ENCODE data around the gene PIGM. TPM values are rescaled to one million over a fixed set of nuclear protein-coding genes. Genes with fewer than 3 reads are reported as not detected.

The PIGM gene
- total RNA-seq, 2 experiments from 2014 or later = 3.9 to 4.0 TPM

GRCh38 chr1:160009801-160010200 is 22.0 kb downstream of the PIGM start:
- no peaks in the 10 kb centered on the region for H3K4me1 Mint-ChIP-seq (ENCODE audit: low read depth)
- no peak overlapping the region for H3K27ac Mint-ChIP-seq
- no peaks in the 10 kb centered on the region for H3K36me3 Mint-ChIP-seq (ENCODE audit: low read depth)
- DNase-seq (no peak), ATAC-seq (no peak)
- intact Hi-C loops (cut with micrococcal nuclease) = loop anchor here (5.0 kb wide), 1 partner anchor 212 kb away; no protein-coding TSS in a partner anchor
- TF ChIP-seq CTCF (IDR thresholded peaks at IDR 0.05) = no peak
- ChIA-PET CTCF (interaction anchor here (5.0 to 14.6 kb wide), 6 partner anchors 9 to 118 kb away, joined by 41 to 374 read pairs (median 132); partner anchors contain the start of genes SLAMF9 and TAGLN2), POLR2A (no interaction called here)
- H3K4me3 Mint-ChIP-seq = no peak overlapping the region
- no peaks in the 10 kb centered on the region for H3K9me3 Mint-ChIP-seq
- H3K27me3 Mint-ChIP-seq = peaks cover 6% of the 10 kb centered on the region

DNA sequence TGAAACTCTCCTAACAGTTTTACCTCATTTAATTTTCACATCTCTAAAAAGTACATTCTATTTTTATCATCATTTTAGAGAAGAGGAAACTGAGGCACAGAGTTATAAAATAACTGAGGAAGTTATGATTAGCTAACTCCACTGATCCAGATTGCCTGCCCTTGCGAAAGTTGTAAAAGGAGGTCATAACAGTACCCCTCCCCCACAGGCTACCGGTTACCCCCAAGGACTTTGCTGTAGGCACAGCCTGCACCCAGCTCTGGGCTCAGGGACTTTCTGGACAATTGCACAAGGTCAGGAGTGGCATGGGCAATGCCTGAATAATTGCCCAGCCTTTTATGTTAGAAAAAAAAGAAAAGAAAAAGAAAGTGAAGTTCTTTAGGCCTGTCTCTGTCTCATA is 22.7 kb downstream of the PIGM start:
- no peak for TF ChIP-seq CTCF (IDR thresholded peaks at IDR 0.05)
- no peak for DNase-seq
- CTCF ChIA-PET = interaction anchor here (4.6 to 14.6 kb wide), 7 partner anchors 10 to 117 kb away, joined by 41 to 374 read pairs (median 123); partner anchors contain the start of genes KCNJ9, SLAMF9 and TAGLN2
- intact Hi-C loops (cut with micrococcal nuclease) = loop anchor here (5.0 kb wide), 1 partner anchor 212 kb away; no protein-coding TSS in a partner anchor
- Mint-ChIP-seq H3K27ac (no peak overlapping the region), H3K36me3 (ENCODE audit: low read depth) (no peaks in the 10 kb centered on the region), H3K4me1 (ENCODE audit: low read depth) (no peaks in the 10 kb centered on the region), H3K27me3 (peaks cover 6% of the 10 kb centered on the region), H3K9me3 (no peaks in the 10 kb centered on the region), H3K4me3 (no peak overlapping the region)
- ATAC-seq = no peak
- POLR2A ChIA-PET = no interaction called here

DNA sequence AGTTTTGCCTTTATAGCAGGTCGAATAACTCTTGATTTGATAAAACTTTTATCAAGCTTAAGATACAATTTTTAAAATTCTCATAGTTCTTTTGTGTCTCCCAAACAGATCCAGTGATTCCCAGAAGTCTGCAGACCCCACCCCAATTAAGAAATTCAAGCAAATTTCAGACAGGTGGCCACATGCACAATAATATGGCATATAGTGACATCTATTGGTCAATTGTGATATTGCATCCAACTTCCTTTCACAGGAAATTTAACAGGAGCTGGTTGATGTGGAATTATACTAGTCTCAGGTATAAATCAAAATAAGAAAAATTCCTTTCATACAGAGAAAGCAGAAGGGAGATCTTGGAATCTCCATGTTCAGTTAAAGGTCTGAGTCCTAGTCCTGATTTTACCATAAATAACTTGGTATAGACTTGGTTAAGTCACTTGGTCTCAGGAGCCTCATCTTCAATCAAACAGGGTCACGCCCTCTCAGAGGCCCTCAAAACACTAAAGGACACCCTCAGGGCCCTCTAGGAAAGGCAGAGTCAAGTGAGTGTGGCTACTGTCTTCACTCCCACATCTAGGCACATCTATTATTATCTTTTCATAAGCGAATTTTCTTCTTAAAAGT is 24.1 kb downstream of the PIGM start:
- DNase-seq = no peak
- no peaks in the 10 kb centered on the region for H3K36me3 Mint-ChIP-seq (ENCODE audit: low read depth)
- POLR2A ChIA-PET = interaction anchor here (1.2 to 1.7 kb wide), 2 partner anchors 23 to 75 kb away, joined by 3 to 5 read pairs; no protein-coding TSS in a partner anchor
- intact Hi-C loops (cut with micrococcal nuclease) = loop anchor here (2.0 to 5.0 kb wide), 2 partner anchors 71 to 210 kb away; no protein-coding TSS in a partner anchor
- H3K27me3 Mint-ChIP-seq = peaks cover 2% of the 10 kb centered on the region
- H3K9me3 Mint-ChIP-seq = no peaks in the 10 kb centered on the region
- no peak overlapping the region for H3K4me3 Mint-ChIP-seq
- CTCF ChIA-PET = interaction anchor here (0.6 to 14.6 kb wide), 57 partner anchors 9 to 876 kb away, joined by 3 to 374 read pairs (median 7); partner anchors contain the start of genes FCRL6, IGSF9, KCNJ9 and PIGM
- no peaks in the 10 kb centered on the region for H3K4me1 Mint-ChIP-seq (ENCODE audit: low read depth)
- H3K27ac Mint-ChIP-seq = no peak overlapping the region
- no peak for ATAC-seq
- peak; percentile 93 for TF ChIP-seq CTCF (IDR thresholded peaks at IDR 0.05)

DNA sequence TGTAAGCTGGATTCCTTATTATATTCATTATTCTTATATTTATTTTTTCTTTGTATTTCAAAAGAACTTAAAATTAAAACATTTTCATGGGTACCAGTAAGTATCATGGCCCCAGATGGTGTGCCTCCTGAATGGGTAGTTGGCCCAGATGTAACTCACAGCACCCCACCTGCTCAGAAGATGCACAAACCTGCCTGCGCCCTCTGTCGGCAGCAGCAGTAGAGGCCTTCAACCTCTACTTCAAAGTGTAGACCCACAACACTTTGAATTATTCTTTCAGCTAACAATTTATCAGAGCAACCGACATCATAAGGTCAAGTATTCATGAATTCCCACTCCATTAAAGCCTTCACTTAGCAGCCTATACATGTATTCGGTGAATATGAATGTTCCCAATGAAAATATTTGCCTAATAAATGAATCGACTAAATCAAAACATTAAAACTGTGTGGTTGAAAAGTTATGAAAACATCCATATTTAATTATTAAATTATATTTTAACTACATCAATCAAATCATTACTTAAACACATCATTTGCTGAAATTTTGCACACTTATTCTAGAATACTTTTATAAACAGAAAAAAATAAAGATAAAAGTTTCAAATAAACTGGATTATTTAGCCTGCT is 25.4 kb downstream of the PIGM start:
- POLR2A ChIA-PET = interaction anchor here (0.6 to 1.7 kb wide), 2 partner anchors 24 to 70 kb away, joined by 3 to 5 read pairs; no protein-coding TSS in a partner anchor
- H3K4me3 Mint-ChIP-seq = no peak overlapping the region
- peak; percentile 94 for ATAC-seq

More for the DNA sequence above, 25.4 kb downstream of the PIGM start:
- DNase-seq = peak; percentile 87
- peak; percentile 85 for TF ChIP-seq CTCF (IDR thresholded peaks at IDR 0.05)
- Mint-ChIP-seq H3K36me3 (ENCODE audit: low read depth) (no peaks in the 10 kb centered on the region), H3K27me3 (peaks cover 2% of the 10 kb centered on the region), H3K27ac (no peak overlapping the region), H3K4me1 (ENCODE audit: low read depth) (no peaks in the 10 kb centered on the region), H3K9me3 (no peaks in the 10 kb centered on the region)
- CTCF ChIA-PET = interaction anchor here (0.6 to 14.6 kb wide), 42 partner anchors 7 to 472 kb away, joined by 3 to 374 read pairs (median 11); partner anchors contain the start of genes FCRL6, IGSF9, KCNJ10 and KCNJ9
- intact Hi-C loops (cut with micrococcal nuclease) = loop anchor here (2.0 to 5.0 kb wide), 2 partner anchors 70 to 209 kb away; no protein-coding TSS in a partner anchor
